Placental epithelial cell (primary cell): Measurements from ENCODE around the gene SCIMP. TPM values are rescaled to one million over a fixed set of nuclear protein-coding genes. Genes with fewer than 3 reads are reported as not detected.

Experiments
- total RNA-seq: library from RNA; depleted of rRNA; stranded (reverse); fragments of >200 nt; gene quantifications from 2 replicates; pipeline ENCODE4 v1.2.3, GENCODE V29; 2012

The SCIMP gene
- total RNA-seq, result not detected in 2 replicates

GRCh38 chr17:5234645-5235576, at the start of gene SCIMP:
SCIMP (minus strand) TSS chr17:5234860; CDS start chr17:5234755, 105 bp downstream.

GRCh38 chr17:5281814-5282641, 47.4 kb upstream of the SCIMP start, which contains the start of gene RABEP1:
RABEP1 (plus strand) TSS chr17:5282284; CDS start chr17:5282487, 203 bp downstream.

GRCh38 chr17:5191541-5192417, 42.9 kb downstream of the SCIMP start, which contains the start of gene ZNF594:
ZNF594 (minus strand) TSS chr17:5191868; CDS start chr17:5184256, 7,612 bp downstream.

Other genes starting within 250 kb of the SCIMP start
- 10.2 and 12.5 TPM in 2 replicates for gene CAMTA2, start 247.2 kb downstream of the SCIMP start, total RNA-seq
- gene INCA1, start 237.3 kb downstream of the SCIMP start, total RNA-seq, result 0.43 and 1.6 TPM in 2 replicates
- gene KIF1C, start 236.9 kb downstream of the SCIMP start, total RNA-seq, result 40.8 and 63.3 TPM in 2 replicates
- gene SLC52A1, start 199.4 kb downstream of the SCIMP start, total RNA-seq, result 0.33 TPM in 1 of 2 replicates, not detected in the other
- gene ZFP3, start 156.4 kb downstream of the SCIMP start, total RNA-seq, result 3.1 and 4.4 TPM in 2 replicates
- 3.4 and 12.6 TPM in 2 replicates for gene ZNF232, start 123.0 kb downstream of the SCIMP start, total RNA-seq
- 0.11 and 6.7 TPM in 2 replicates for gene USP6, start 118.8 kb downstream of the SCIMP start, total RNA-seq
- 8.6 and 13.0 TPM in 2 replicates for gene ZNF594, start 43.0 kb downstream of the SCIMP start, total RNA-seq
- gene RABEP1, start 47.4 kb upstream of the SCIMP start, total RNA-seq, result 29.8 and 36.2 TPM in 2 replicates
- gene NUP88, start 184.8 kb upstream of the SCIMP start, total RNA-seq, result 49.9 and 58.0 TPM in 2 replicates
- gene RPAIN, start 185.3 kb upstream of the SCIMP start, total RNA-seq, result 26.6 and 30.6 TPM in 2 replicates
- 69.1 and 144 TPM in 2 replicates for gene C1QBP, start 204.3 kb upstream of the SCIMP start, total RNA-seq
- 12.6 and 16.6 TPM in 2 replicates for gene DHX33, start 234.1 kb upstream of the SCIMP start, total RNA-seq